ENCODE measurements around the gene AGT.

DNA sequence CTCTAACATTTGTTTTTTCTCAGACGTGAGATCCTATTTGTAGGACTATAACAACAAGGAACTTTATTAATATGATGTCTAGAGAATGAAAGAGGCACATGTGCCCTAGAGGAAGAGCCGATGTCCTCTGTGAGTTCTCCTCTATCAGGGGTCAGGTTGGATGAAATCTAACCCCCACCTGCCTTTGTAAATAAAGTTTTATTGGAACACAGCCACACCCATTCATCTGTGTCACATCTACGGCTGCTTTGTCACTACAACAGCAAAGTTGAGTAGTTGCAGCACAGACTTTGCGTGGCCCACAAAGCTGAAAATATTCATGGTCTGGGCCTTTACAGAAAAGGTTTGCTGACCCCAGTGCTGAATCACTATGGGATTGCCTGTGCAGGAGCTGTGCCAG, 32.7 kb upstream of the AGT start:
- TF ChIP-seq GATA2 (IDR thresholded peaks at IDR 0.05; ENCODE audit: low read depth, low read length) = no peak
- no peak for TF ChIP-seq GATA3 (IDR thresholded peaks at IDR 0.05; ENCODE audit: low read depth, low read length)
